Astrocyte (in vitro differentiated cells and primary cell): ENCODE data around the gene GALNT1.

ENCODE experiments used
- CTCF ChIP-seq: IDR thresholded peaks from 2 replicates; pipeline ENCODE4 v1.5.1; 2011; ENCODE audit warnings: low read depth, mild to moderate bottlenecking, inconsistent platforms, low read length, moderate library complexity; ENCODE audit not compliant: insufficient read depth
- EZH2 ChIP-seq: IDR thresholded peaks from 2 replicates; pipeline ENCODE4 v1.6.1; 2012; ENCODE audit warnings: mild to moderate bottlenecking, low read length, inconsistent platforms; ENCODE audit not compliant: insufficient read depth

GRCh38 chr18:35639296-35639695 lies 57.8 kb downstream of the GALNT1 start:
- TF ChIP-seq CTCF, result no peak
- no peak for TF ChIP-seq EZH2
